Measurements from ENCODE around the gene SPAG16.

Gene SPAG16

DNA sequence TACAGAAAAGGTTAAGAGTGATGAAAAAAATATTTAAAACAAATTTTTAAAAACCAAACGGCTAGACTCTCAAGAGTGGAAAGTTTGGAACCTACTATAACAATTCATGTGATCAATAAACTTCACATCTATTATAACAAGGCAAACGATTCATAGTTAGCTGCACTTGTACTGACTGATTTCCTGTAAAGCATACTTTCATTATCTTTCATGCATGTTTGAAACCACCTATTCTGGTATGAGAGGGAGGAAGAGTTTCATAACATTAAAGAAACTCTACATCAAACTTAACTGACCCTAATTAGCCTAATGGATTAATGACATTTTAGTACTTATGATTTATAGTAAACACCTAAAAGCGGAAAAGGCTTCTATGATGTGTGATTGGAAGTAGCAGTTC, 1082.9 kb downstream of the SPAG16 start:
- TF ChIP-seq, protein P1, sequence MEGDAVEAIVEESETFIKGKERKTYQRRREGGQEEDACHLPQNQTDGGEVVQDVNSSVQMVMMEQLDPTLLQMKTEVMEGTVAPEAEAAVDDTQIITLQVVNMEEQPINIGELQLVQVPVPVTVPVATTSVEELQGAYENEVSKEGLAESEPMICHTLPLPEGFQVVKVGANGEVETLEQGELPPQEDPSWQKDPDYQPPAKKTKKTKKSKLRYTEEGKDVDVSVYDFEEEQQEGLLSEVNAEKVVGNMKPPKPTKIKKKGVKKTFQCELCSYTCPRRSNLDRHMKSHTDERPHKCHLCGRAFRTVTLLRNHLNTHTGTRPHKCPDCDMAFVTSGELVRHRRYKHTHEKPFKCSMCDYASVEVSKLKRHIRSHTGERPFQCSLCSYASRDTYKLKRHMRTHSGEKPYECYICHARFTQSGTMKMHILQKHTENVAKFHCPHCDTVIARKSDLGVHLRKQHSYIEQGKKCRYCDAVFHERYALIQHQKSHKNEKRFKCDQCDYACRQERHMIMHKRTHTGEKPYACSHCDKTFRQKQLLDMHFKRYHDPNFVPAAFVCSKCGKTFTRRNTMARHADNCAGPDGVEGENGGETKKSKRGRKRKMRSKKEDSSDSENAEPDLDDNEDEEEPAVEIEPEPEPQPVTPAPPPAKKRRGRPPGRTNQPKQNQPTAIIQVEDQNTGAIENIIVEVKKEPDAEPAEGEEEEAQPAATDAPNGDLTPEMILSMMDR (IDR thresholded peaks at IDR 0.05; ENCODE audit: low read depth, low read length): no peak
- no peak for DNase-seq (ENCODE audit: extremely low read depth, low read depth)

DNA sequence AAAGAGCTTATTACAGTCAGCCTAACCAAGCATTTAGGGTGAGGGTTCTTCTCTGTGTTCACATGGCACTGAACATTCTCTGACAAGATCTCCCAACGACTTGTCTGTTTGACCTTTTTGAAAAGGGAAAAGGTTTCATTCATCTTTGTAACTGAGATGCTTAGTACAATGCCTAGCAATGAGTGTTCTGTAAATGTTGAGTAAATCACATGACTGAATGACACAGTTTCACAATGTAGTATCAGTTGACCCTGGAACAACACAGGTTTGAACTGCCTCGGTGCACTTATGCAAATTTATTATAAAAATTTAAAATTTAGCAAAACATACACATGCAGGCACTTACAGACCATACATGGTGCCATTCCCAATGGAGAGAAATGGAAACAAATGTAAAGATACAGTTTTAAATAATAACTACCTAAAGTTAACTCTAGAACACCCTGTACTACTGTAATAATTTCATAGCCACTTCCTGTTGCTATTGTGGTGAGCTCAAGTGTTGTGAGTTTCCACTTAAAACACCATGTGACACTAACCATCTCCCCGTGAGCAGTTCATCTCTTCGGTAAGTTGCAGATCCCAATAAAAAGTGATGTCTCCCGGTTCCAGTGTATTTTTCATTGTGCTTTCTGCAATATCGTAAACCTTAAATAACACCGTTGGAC, 1092.5 kb downstream of the SPAG16 start:
- TF ChIP-seq, protein P1 (IDR thresholded peaks at IDR 0.05; ENCODE audit: low read depth, low read length): no peak
- no peak for DNase-seq (ENCODE audit: extremely low read depth, low read depth)

DNA sequence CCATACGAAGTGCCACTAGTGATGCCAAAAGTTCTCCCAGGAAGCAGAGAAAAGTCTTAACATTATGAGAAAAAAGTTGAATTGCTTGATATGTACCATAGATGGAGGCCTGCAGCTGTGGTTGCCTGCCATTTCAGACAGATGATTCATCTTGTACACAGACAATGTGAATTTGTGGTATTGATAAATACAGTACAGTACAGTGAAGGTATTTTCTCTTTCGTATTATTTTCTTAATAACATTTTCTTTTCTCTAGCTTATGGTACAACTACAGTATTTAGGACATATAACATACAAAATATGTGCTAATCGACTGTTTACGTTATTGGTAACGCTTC, 1093.0 kb downstream of the SPAG16 start:
- TF ChIP-seq, protein P1 (IDR thresholded peaks at IDR 0.05; ENCODE audit: low read depth, low read length): no peak
- no peak for DNase-seq (ENCODE audit: extremely low read depth, low read depth)

DNA sequence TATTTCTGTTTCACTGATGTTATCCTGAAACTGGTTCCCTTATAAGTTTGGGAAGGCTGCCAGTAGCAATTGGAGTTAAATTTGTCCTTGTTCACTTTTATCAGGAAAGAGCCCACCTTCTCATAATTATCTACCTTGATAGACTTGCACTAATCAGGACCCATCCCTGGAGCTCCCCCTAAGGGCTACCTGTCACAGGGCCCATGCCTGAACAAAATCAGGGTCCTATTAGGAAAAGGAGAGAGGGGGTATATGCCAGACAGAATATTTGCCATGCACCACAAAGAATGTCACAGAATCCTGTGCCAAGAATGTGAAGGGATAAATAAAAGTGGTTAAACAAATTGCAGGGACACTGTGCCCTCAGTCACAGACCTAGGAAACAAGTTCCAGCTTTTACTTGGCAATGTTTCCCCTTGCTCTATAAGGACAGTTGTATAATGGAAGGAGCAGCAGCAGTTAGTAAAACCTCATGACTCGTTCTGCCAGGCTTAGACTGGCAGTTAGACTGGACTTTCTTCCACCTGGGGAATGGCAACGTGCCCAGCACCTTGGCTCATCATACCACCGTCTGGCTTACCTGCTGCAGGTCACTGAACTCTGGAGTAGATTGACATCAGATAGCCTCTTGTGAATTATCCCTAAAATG, 1094.3 kb downstream of the SPAG16 start:
- TF ChIP-seq, protein P1 (IDR thresholded peaks at IDR 0.05; ENCODE audit: low read depth, low read length): no peak
- DNase-seq (ENCODE audit: extremely low read depth, low read depth): no peak

DNA sequence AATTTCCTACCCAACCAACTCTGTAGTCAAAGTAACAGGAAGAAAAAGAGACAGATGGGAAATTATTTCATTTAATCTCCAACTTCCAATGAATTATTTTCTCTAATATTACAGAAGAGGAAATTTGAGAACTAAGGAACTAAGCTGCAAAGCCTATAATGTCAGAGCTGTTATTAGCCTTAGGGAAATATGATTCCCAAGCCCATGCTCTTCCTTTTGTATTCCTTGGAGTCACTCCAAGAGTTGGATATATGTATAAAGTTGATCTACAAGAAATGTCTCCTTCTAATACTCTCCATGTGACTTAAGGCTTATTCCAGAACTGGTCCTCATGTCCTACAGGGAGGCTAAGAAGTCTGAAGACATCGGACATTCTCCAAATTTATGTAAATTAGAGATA, 1095.0 kb downstream of the SPAG16 start:
- TF ChIP-seq, protein P1 (IDR thresholded peaks at IDR 0.05; ENCODE audit: low read depth, low read length): no peak
- DNase-seq (ENCODE audit: extremely low read depth, low read depth): no peak

DNA sequence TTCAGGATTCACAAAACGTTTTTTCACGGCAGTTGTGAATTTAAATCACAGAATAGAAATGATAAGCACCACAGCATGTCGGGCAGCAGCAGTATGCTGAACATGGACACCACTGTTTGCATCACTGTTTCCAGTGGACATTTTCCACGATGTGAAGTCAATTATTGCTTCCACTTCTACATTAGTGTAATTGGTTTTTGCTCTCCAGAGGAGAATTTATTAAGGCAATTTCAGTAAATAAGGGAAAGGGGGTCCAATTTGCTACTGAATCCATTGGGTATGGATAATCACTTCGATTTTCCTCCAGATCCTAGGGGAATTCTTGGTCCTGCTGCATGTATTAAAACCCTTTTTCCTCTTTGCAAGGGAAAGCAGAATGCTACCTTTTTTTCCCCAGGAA, 1096.4 kb downstream of the SPAG16 start:
- no peak for DNase-seq (ENCODE audit: extremely low read depth, low read depth)
- TF ChIP-seq, protein P1 (IDR thresholded peaks at IDR 0.05; ENCODE audit: low read depth, low read length): no peak

DNA sequence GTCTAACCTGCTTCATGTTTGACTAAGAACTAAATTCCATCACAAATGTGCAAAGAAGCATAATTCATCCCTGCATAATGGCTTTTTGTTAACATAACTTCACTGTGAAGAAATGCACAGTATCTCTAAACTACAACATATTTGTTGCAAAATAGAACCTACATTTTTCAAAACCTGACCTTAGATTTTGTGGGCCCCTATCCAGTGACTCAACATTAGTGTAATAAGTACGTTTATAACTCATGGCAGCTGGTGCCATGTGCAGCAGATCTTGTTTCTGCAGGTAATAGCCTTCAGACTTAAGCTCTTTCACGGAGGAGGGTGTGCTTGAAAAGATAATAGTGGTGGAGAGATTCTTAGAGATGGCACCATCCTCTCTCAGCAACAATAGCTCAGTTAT, 1098.0 kb downstream of the SPAG16 start:
- TF ChIP-seq, protein P1 (IDR thresholded peaks at IDR 0.05; ENCODE audit: low read depth, low read length): no peak
- DNase-seq (ENCODE audit: extremely low read depth, low read depth): no peak

Measured in AG09319 (cell line).